ENCODE measurements around the gene TRIL. TPM values are rescaled to one million over a fixed set of nuclear protein-coding genes. Genes with fewer than 3 reads are reported as not detected.

Gene TRIL
- polyA plus RNA-seq, 2 of the 4 experiments (the other 2 are of a cell fraction) = not detected

GRCh38 chr7:28922624-28923331 is 35.4 kb downstream of the TRIL start (continued):
- no peak for TF ChIP-seq EHMT2 (IDR thresholded peaks at IDR 0.05; ENCODE audit: low read depth)
- peak; percentile 83 to 85 for TF ChIP-seq RAD21 (conservative IDR thresholded peaks at IDR 0.05 in 1 of 2, IDR thresholded peaks at IDR 0.05 in 1 of 2)

DNA sequence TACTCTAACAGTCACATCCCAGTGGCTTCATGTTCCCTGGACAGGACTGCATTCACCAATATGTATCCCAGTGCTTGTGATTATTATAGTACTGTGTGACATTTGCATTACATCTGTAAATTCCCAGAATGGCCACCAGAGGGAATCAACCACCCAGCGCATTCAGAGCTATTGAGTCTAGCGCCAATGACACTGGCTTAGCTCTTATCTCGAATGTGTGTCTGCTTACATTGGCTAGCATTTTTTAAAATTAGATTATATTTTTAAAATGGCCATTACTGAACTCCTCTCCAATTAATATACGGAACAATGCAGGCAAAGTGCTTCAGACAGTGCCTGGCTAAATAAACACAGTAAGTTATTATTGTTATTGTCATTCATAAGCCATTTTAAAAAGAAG is 36.3 kb downstream of the TRIL start:
- TF ChIP-seq SMC3 (IDR thresholded peaks at IDR 0.05) = peak; percentile 62
- no peak for TF ChIP-seq GATA3 (IDR thresholded peaks at IDR 0.05; ENCODE audit: borderline replicate concordance)
- no peak for TF ChIP-seq ESRRA (IDR thresholded peaks at IDR 0.05; ENCODE audit: borderline replicate concordance, low read length)
- TF ChIP-seq POLR2A (IDR thresholded peaks at IDR 0.05; ENCODE audit: low read length) = no peak
- TF ChIP-seq, protein P1, sequence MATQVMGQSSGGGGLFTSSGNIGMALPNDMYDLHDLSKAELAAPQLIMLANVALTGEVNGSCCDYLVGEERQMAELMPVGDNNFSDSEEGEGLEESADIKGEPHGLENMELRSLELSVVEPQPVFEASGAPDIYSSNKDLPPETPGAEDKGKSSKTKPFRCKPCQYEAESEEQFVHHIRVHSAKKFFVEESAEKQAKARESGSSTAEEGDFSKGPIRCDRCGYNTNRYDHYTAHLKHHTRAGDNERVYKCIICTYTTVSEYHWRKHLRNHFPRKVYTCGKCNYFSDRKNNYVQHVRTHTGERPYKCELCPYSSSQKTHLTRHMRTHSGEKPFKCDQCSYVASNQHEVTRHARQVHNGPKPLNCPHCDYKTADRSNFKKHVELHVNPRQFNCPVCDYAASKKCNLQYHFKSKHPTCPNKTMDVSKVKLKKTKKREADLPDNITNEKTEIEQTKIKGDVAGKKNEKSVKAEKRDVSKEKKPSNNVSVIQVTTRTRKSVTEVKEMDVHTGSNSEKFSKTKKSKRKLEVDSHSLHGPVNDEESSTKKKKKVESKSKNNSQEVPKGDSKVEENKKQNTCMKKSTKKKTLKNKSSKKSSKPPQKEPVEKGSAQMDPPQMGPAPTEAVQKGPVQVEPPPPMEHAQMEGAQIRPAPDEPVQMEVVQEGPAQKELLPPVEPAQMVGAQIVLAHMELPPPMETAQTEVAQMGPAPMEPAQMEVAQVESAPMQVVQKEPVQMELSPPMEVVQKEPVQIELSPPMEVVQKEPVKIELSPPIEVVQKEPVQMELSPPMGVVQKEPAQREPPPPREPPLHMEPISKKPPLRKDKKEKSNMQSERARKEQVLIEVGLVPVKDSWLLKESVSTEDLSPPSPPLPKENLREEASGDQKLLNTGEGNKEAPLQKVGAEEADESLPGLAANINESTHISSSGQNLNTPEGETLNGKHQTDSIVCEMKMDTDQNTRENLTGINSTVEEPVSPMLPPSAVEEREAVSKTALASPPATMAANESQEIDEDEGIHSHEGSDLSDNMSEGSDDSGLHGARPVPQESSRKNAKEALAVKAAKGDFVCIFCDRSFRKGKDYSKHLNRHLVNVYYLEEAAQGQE (IDR thresholded peaks at IDR 0.05) = no peak
- TF ChIP-seq CBX2 (IDR thresholded peaks at IDR 0.05; ENCODE audit: borderline replicate concordance, low read depth) = no peak
- no peak for TF ChIP-seq CHD2 (IDR thresholded peaks at IDR 0.05; ENCODE audit: low read length, partially characterized antibody)
- peak; percentile 53 to 54; a peak in 4 of 5 replicates for TF ChIP-seq RAD21 (conservative IDR thresholded peaks at IDR 0.05 in 1 of 2, IDR thresholded peaks at IDR 0.05 in 1 of 2)
- TF ChIP-seq EHMT2 (IDR thresholded peaks at IDR 0.05; ENCODE audit: low read depth) = no peak
- no peak for TF ChIP-seq NR3C1 (IDR thresholded peaks at IDR 0.05)
- no peak for TF ChIP-seq HOXB5 (CRISPR knock-in tag; IDR thresholded peaks at IDR 0.05)
- no peak for TF ChIP-seq EHF (CRISPR knock-in tag; IDR thresholded peaks at IDR 0.05)
- TF ChIP-seq KDM1A (IDR thresholded peaks at IDR 0.05; ENCODE audit: low read depth) = no peak
- peak; percentile 67 for TF ChIP-seq CTCF (IDR thresholded peaks at IDR 0.05)
- H3K27ac ChIP-seq = no peak overlapping the region
- no peaks in the 10 kb centered on the region for H3K9me3 ChIP-seq
- DNase-seq (ENCODE audit: low read depth in 1 of 2, low spot score in 1 of 2) (peak; percentile 58 to 61), FAIRE-seq (no peak), ATAC-seq (peak; percentile 92 to 98)
- peak overlapping the region; percentile 35 for H3K4me2 ChIP-seq
- H3K4me3 ChIP-seq = no peak overlapping the region
- WGBS (ENCODE audit: missing lambda C conversion rate) = 0% methylated on average over 4 of the region's 4 CpGs
- POLR2A ChIA-PET = no interaction called here
- H3K4me1 ChIP-seq = 0 out of 3 replicates have a peak, but pooled peaks cover 2% of the 10 kb centered on the region
- CTCF ChIA-PET = interaction anchor here (0.6 to 10.8 kb wide), 74 partner anchors 9 to 691 kb away, joined by 3 to 393 read pairs (median 4); partner anchors contain the start of gene TRIL

GRCh38 chr7:28920424-28920823 is 37.7 kb downstream of the TRIL start:
- 52% methylated on average over 6 of the region's 6 CpGs for WGBS (ENCODE audit: missing lambda C conversion rate)
- 0 out of 3 replicates have a peak, but pooled peaks cover 2% of the 10 kb centered on the region for H3K4me1 ChIP-seq
- no peaks in the 10 kb centered on the region for H3K9me3 ChIP-seq
- TF ChIP-seq, protein P1 (IDR thresholded peaks at IDR 0.05) = no peak
- TF ChIP-seq ZC3H11A (IDR thresholded peaks at IDR 0.05) (no peak), NR3C1 (IDR thresholded peaks at IDR 0.05) (no peak), CHD2 (IDR thresholded peaks at IDR 0.05; ENCODE audit: low read length, partially characterized antibody) (no peak), ZSCAN20 (CRISPR knock-in tag; IDR thresholded peaks at IDR 0.05) (no peak), EP300 (IDR thresholded peaks at IDR 0.05) (no peak), JUN (IDR thresholded peaks at IDR 0.05) (no peak), MYC (IDR thresholded peaks at IDR 0.05; ENCODE audit: borderline replicate concordance, low read length) (no peak)
- TF ChIP-seq, protein P2, sequence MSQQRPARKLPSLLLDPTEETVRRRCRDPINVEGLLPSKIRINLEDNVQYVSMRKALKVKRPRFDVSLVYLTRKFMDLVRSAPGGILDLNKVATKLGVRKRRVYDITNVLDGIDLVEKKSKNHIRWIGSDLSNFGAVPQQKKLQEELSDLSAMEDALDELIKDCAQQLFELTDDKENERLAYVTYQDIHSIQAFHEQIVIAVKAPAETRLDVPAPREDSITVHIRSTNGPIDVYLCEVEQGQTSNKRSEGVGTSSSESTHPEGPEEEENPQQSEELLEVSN (IDR thresholded peaks at IDR 0.05; ENCODE audit: borderline replicate concordance, low read depth) = no peak
- H3K4me3 ChIP-seq = no peak overlapping the region
- H3K4me2 ChIP-seq = no peak overlapping the region
- no peak for ATAC-seq
- H3K27ac ChIP-seq = no peak overlapping the region
- no peak for FAIRE-seq
- CTCF ChIA-PET = interaction anchor here (1.4 to 10.8 kb wide), 8 partner anchors 11 to 512 kb away, joined by 3 to 393 read pairs (median 40); partner anchors contain the start of gene TRIL
- POLR2A ChIA-PET = no interaction called here
- no peak for DNase-seq (ENCODE audit: low read depth in 1 of 2, low spot score in 1 of 2)
